ENCODE measurements around the gene FAM83D.

The FAM83D gene, protein sequence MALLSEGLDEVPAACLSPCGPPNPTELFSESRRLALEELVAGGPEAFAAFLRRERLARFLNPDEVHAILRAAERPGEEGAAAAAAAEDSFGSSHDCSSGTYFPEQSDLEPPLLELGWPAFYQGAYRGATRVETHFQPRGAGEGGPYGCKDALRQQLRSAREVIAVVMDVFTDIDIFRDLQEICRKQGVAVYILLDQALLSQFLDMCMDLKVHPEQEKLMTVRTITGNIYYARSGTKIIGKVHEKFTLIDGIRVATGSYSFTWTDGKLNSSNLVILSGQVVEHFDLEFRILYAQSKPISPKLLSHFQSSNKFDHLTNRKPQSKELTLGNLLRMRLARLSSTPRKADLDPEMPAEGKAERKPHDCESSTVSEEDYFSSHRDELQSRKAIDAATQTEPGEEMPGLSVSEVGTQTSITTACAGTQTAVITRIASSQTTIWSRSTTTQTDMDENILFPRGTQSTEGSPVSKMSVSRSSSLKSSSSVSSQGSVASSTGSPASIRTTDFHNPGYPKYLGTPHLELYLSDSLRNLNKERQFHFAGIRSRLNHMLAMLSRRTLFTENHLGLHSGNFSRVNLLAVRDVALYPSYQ

GRCh38 chr20:38926142-38926933 is at the start of gene FAM83D:
TSS of gene FAM83D (plus strand) at chr20:38926417. CDS start at chr20:38926443, 26 bp downstream.
- peak; percentile 78 to 79 for DNase-seq (ENCODE audit: low read depth in 2 of 2)

GRCh38 chr20:38877483-38877882 is 48.7 kb upstream of the FAM83D start:
- DNase-seq (ENCODE audit: low read depth in 2 of 2) = no peak

DNA sequence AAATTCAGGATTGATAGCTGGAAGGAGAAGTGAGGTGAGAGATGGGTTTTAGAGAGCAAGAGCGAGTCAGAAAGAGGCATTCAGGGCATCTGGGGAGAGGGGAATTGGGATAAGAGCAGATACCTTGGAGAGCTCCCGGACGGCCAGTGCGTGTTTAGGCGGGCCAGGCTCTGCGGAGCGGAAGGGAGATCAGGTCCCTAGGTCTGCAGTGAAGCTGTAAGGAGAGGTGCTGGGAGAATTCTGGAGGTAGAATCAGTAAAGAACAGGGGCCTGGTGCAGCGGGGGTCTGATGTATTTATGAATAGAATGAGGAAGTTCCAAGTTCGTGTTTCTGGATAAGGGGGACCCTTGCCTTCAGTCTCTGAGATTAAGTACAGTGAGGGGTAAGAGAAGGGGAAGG is 47.4 kb upstream of the FAM83D start:
- DNase-seq (ENCODE audit: low read depth in 2 of 2) = no peak

GRCh38 chr20:38880952-38881735 is 45.1 kb upstream of the FAM83D start:
- DNase-seq (ENCODE audit: low read depth in 2 of 2) = no peak

GRCh38 chr20:38881806-38882440 is 44.3 kb upstream of the FAM83D start:
- no peak for DNase-seq (ENCODE audit: low read depth in 2 of 2)

DNA sequence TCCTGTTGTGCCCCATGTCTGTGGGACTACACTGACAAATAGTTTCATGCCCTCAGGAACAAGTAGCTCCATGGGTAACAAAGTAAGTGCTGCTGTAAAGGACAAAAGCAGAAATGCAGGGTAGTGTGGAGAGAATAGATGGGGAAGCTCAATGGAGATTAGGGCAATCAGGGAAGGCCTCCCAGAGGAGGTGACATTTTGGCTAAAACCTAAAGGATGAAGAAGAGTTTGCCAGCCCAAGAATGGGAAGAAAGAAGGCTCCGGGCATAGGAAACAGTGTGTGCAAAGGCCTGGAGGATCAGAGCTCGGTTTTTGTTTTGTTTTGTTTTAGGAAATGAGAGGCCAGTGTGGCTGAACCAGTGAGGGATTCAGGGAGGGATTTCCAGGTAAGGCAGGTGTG is 43.6 kb upstream of the FAM83D start:
- no peak for DNase-seq (ENCODE audit: low read depth in 2 of 2)

- no peak for DNase-seq (ENCODE audit: low read depth in 2 of 2)
Measured at GRCh38 chr20:38883081-38883980, 42.9 kb upstream of the FAM83D start.

- DNase-seq (ENCODE audit: low read depth in 2 of 2) = no peak
Measured at GRCh38 chr20:38883981-38884733, 42.1 kb upstream of the FAM83D start.

- no peak for DNase-seq (ENCODE audit: low read depth in 2 of 2)
Measured at GRCh38 chr20:38885357-38885756, 40.9 kb upstream of the FAM83D start.

DNA sequence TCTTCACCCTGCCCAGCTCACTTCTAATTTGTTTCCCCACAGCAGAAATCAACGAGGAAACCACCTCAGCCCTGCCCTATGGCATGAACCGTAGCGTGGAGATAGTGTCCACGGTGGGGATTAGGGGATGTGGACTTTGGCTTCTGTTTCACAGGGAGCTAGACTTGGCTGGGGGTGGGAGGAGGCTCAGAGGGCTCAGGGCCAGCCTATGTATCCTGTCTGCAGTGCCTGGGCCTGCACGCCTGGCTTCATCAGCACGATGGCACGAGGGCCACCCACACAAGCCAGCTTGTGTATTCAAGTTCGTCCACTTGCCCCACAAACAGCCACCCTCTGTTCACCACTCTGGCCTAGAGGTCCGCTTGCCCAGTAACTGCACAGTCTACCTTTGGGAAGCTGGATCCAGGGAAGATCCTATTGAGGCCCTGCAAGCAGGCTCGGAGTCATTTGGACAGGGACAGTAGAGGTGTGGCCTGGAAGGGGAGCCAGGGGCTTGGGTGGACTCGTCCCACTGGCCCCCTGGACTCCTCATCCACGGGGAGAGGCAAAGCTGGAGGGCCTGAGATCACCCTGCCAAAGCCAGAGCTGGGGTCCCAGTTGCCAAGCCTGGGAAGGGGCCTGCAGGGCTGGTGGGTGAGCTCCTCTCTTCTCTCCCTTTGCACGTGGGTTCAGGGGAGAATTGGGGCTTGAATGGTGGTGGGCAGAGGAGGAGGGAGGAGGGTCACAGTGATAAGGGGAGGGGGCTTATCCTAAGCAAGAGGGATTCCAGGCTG is 38.0 kb upstream of the FAM83D start:
- DNase-seq (ENCODE audit: low read depth in 2 of 2) = no peak

DNA sequence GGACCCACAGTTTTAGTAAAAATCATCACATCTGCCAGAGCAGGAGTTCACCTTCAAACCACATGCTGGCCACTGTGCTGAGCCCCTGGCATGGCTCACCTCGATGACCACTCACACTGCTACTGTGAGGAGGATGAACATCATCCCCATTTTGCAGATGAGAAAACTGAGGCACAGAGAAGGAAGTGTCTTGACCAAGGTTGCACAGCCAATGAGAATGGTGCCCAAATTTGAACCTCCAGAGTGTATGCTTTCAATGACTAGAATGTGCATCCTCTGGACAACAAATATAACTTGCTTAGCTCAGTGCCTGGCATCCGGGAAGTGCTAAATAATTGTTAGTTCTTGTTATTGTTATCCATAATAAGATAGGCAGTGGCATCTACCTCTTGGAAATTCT is 37.2 kb upstream of the FAM83D start:
- no peak for DNase-seq (ENCODE audit: low read depth in 2 of 2)

- no peak for DNase-seq (ENCODE audit: low read depth in 2 of 2)
Measured at GRCh38 chr20:38889792-38890496, 36.3 kb upstream of the FAM83D start.

GRCh38 chr20:38890497-38890818 is 35.8 kb upstream of the FAM83D start:
- DNase-seq (ENCODE audit: low read depth in 2 of 2) = no peak

GRCh38 chr20:38892091-38892981 is 33.9 kb upstream of the FAM83D start:
- no peak for DNase-seq (ENCODE audit: low read depth in 2 of 2)

GRCh38 chr20:38893056-38893564 is 33.1 kb upstream of the FAM83D start:
- no peak for DNase-seq (ENCODE audit: low read depth in 2 of 2)

DNA sequence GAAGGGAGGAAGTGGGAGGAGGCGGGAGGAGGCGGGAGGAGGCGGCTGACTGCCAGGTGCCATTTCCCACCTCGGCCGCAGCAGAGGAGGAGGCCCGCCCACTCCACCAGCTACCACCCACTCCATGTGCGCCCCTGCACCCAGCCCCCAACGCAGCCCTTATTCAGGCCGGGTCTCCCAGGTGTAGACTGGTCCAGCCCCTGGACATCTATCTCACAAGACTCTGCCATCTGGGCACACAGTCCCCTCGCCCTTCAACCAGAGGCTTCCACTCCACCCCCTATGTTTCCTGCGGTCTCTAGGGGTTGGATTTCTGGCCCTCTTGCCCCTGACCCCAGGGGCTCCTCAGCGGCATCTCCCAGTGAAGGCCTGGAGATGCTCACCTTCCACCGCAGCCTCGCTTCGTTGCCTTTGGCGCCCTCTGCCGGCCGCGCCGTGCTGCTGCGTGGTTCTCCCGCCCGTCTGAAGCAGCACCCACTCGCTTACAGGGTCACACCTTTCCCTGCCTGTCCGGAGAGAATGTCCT is 32.6 kb upstream of the FAM83D start:
- DNase-seq (ENCODE audit: low read depth in 2 of 2) = peak; percentile 65 to 73
